Fibroblast of lung (primary cell): ENCODE results near the gene ZC3H12D. TPM values are rescaled to one million over a fixed set of nuclear protein-coding genes. Genes with fewer than 3 reads are reported as not detected.

Source experiments
- DNase-seq, 2 donors: peaks; one replicate each; pipeline versions ENCODE4 v3.0.0 to v3.0.0-alpha.2; 2010; ENCODE audit warnings: low read depth in 2 of 2
- H2AFZ ChIP-seq: 2 replicates; pipeline ENCODE4 v1.5.1; 2012; ENCODE audit warnings: low read length, control low read depth, inconsistent platforms
- H3K27ac ChIP-seq: 2 replicates; pipeline ENCODE4 v1.5.1; 2011; ENCODE audit warnings: low read length, control low read depth; ENCODE audit not compliant: insufficient read depth
- H3K27me3 ChIP-seq: 2 replicates; pipeline ENCODE4 v1.5.1; 2011; ENCODE audit warnings: mild to moderate bottlenecking, low read length; ENCODE audit not compliant: control insufficient read depth, insufficient read depth
- H3K36me3 ChIP-seq: 2 replicates; pipeline ENCODE4 v1.5.1; 2011; ENCODE audit warnings: low read length; ENCODE audit not compliant: control insufficient read depth, insufficient read depth
- H3K4me1 ChIP-seq: 2 replicates; pipeline ENCODE4 v1.5.1; 2011; ENCODE audit warnings: low read length; ENCODE audit not compliant: control insufficient read depth, insufficient read depth; ENCODE audit errors: extremely low read depth
- H3K4me2 ChIP-seq: 2 replicates; pipeline ENCODE4 v1.5.1; 2011; ENCODE audit warnings: low read length, control low read depth; ENCODE audit not compliant: insufficient read depth; ENCODE audit errors: extremely low read depth
- H3K4me3 ChIP-seq, 4 experiments: fragments of 200-600 bp in 1 of 4; sonication (generic) in 1 of 4; replicated peaks in 1 of 4; 2 replicates each; pipeline ENCODE4 v1.5.1; 2011 to 2016; ENCODE audit warnings: low read length in 4 of 4, low read depth in 3 of 4, mild to moderate bottlenecking in 3 of 4, control low read depth in 2 of 4, inconsistent platforms in 1 of 4, mixed read lengths in 1 of 4; ENCODE audit not compliant: insufficient read depth in 1 of 4; ENCODE audit errors: control extremely low read depth in 1 of 4
- H3K79me2 ChIP-seq: 2 replicates; pipeline ENCODE4 v1.5.1; 2012; ENCODE audit warnings: mild to moderate bottlenecking, low read length, inconsistent platforms; ENCODE audit not compliant: control insufficient read depth, insufficient read depth
- H3K9ac ChIP-seq: 2 replicates; pipeline ENCODE4 v1.5.1; 2011; ENCODE audit warnings: mild to moderate bottlenecking, low read length, control low read depth; ENCODE audit not compliant: insufficient read depth
- H3K9me3 ChIP-seq: 2 replicates; pipeline ENCODE4 v1.5.1; 2012; ENCODE audit warnings: low read depth, low read length; ENCODE audit not compliant: control insufficient read depth, insufficient read depth
- H4K20me1 ChIP-seq: 2 replicates; pipeline ENCODE4 v1.5.1; 2011; ENCODE audit warnings: low read length; ENCODE audit not compliant: control insufficient read depth, insufficient read depth; ENCODE audit errors: extremely low read depth
- EZH2 ChIP-seq: IDR thresholded peaks from 2 replicates; pipeline ENCODE4 v1.5.1; 2012; ENCODE audit warnings: low read length, control low read depth, mild to moderate bottlenecking; ENCODE audit errors: missing control alignments
- polyA plus RNA-seq, 2 donors: library from polyadenylated mRNA; depleted of rRNA in 1 of 2; stranded (reverse) in 1 of 2; unstranded in 1 of 2; fragments of >200 nt; gene quantifications; 2 replicates each; pipeline ENCODE4 v1.2.1, GENCODE V29; 2011 to 2012; ENCODE audit warnings: missing spikeins in 1 of 2
- total RNA-seq: library from RNA; depleted of rRNA; stranded (reverse); fragments of >200 nt; gene quantifications from 2 replicates; pipeline ENCODE4 v1.2.1, GENCODE V29; 2014
- TF ChIP-seq, protein P1 (sequence below), 2 donors: IDR thresholded peaks in 1 of 2; conservative IDR thresholded peaks in 1 of 2; 1 replicate in 1 of 2; 2 replicates in 1 of 2; pipeline ENCODE4 v1.5.1; 2011 to 2012; ENCODE audit warnings: low read length in 2 of 2, control low read depth in 1 of 2, inconsistent platforms in 1 of 2, low read depth in 1 of 2, mild to moderate bottlenecking in 1 of 2

The ZC3H12D gene
- total and polyA plus RNA-seq, 2 donors (not counting 1 experiment from before 2014, with no cell fraction given), result 0.01 to 0.17 TPM

DNA sequence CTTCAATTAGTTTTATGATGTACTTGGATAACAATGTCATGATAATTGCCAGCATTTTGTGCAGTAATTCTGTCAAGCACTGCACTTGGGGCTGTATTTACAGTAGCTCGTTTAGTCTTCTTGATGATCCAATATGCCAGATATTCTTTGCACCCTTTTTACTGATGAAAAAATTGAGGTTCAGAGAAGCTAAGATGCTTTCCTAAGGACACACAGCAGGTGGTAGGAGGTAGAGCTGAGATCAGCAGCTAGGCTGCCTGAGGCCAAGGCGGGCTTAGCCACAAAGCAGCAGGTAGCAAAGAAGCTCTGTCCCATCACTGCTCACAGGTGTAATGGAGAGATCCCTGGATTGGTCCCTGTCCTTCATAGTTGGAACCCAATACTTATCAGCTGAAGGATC lies 51.4 kb downstream of the ZC3H12D start:
- no peaks in the 10 kb centered on the region for H3K9me3 ChIP-seq
- H3K27me3 ChIP-seq, result no peaks in the 10 kb centered on the region
- no peak for TF ChIP-seq EZH2
- TF ChIP-seq, protein P1, sequence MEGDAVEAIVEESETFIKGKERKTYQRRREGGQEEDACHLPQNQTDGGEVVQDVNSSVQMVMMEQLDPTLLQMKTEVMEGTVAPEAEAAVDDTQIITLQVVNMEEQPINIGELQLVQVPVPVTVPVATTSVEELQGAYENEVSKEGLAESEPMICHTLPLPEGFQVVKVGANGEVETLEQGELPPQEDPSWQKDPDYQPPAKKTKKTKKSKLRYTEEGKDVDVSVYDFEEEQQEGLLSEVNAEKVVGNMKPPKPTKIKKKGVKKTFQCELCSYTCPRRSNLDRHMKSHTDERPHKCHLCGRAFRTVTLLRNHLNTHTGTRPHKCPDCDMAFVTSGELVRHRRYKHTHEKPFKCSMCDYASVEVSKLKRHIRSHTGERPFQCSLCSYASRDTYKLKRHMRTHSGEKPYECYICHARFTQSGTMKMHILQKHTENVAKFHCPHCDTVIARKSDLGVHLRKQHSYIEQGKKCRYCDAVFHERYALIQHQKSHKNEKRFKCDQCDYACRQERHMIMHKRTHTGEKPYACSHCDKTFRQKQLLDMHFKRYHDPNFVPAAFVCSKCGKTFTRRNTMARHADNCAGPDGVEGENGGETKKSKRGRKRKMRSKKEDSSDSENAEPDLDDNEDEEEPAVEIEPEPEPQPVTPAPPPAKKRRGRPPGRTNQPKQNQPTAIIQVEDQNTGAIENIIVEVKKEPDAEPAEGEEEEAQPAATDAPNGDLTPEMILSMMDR (conservative IDR thresholded peaks at IDR 0.05 in 1 of 2, IDR thresholded peaks at IDR 0.05 in 1 of 2; ENCODE audit: low read depth in 1 of 2, low read length in 2 of 2), result no peak
- H3K4me2 ChIP-seq, result no peak overlapping the region
- H3K36me3 ChIP-seq, result no peaks in the 10 kb centered on the region
- H2AFZ ChIP-seq, result no peak overlapping the region
- H3K4me3 ChIP-seq, result no peak overlapping the region
- H3K27ac ChIP-seq, result no peak overlapping the region
- no peaks in the 10 kb centered on the region for H4K20me1 ChIP-seq
- no peak for DNase-seq
- H3K9ac ChIP-seq, result no peak overlapping the region
- no peaks in the 10 kb centered on the region for H3K4me1 ChIP-seq
- H3K79me2 ChIP-seq, result no peaks in the 10 kb centered on the region

GRCh38 chr6:149431905-149432775 lies 52.7 kb downstream of the ZC3H12D start:
- Histone ChIP-seq H3K79me2 (no peaks in the 10 kb centered on the region), H3K4me2 (peak overlapping the region; percentile 78), H4K20me1 (no peaks in the 10 kb centered on the region), H2AFZ (peak overlapping the region; percentile 30), H3K9me3 (no peaks in the 10 kb centered on the region), H3K9ac (no peak overlapping the region), H3K36me3 (no peaks in the 10 kb centered on the region), H3K4me3 (no peak overlapping the region), H3K27ac (no peak overlapping the region), H3K4me1 (no peaks in the 10 kb centered on the region), H3K27me3 (no peaks in the 10 kb centered on the region)
- TF ChIP-seq EZH2, result no peak
- TF ChIP-seq, protein P1 (conservative IDR thresholded peaks at IDR 0.05 in 1 of 2, IDR thresholded peaks at IDR 0.05 in 1 of 2; ENCODE audit: low read depth in 1 of 2, low read length in 2 of 2), result peak; percentile 87 to 94
- DNase-seq, result peak; percentile 60 to 83

- DNase-seq, result no peak
- H4K20me1 ChIP-seq, result no peaks in the 10 kb centered on the region
- no peak overlapping the region for H3K4me2 ChIP-seq
- no peaks in the 10 kb centered on the region for H3K27me3 ChIP-seq
- H3K79me2 ChIP-seq, result no peaks in the 10 kb centered on the region
- H3K36me3 ChIP-seq, result no peaks in the 10 kb centered on the region
- H3K4me3 ChIP-seq, result no peak overlapping the region
- no peak overlapping the region for H3K27ac ChIP-seq
- TF ChIP-seq, protein P1 (conservative IDR thresholded peaks at IDR 0.05 in 1 of 2, IDR thresholded peaks at IDR 0.05 in 1 of 2; ENCODE audit: low read depth in 1 of 2, low read length in 2 of 2), result no peak
- no peak for TF ChIP-seq EZH2
- H3K9ac ChIP-seq, result no peak overlapping the region
- H3K4me1 ChIP-seq, result no peaks in the 10 kb centered on the region
- H3K9me3 ChIP-seq, result no peaks in the 10 kb centered on the region
- no peak overlapping the region for H2AFZ ChIP-seq
These were observed 55.1 kb downstream of the ZC3H12D start for GRCh38 chr6:149429427-149430360.
